Erythroblast (primary cell): ENCODE measurements around the gene SIAH3.
"Not testable (repeated sequence)": the region's sequence is repeated elsewhere in the genome, so short reads cannot be mapped to it uniquely, and the experiment has no call there.

Source experiments
- DNase-seq, 2 experiments: peaks; one replicate each; lab custom pipeline; 2025; lab: John Stamatoyannopoulos, UW
- GATA1 ChIP-seq: IDR thresholded peaks from 2 replicates; pipeline ENCODE4 v1.6.1; 2011; ENCODE audit warnings: low read depth, mild to moderate bottlenecking, control low read depth, low read length, moderate library complexity
- POLR2A ChIP-seq: IDR thresholded peaks from 2 replicates; pipeline ENCODE4 v1.6.1; 2011; ENCODE audit warnings: mild to moderate bottlenecking, low read length

The SIAH3 gene

DNA sequence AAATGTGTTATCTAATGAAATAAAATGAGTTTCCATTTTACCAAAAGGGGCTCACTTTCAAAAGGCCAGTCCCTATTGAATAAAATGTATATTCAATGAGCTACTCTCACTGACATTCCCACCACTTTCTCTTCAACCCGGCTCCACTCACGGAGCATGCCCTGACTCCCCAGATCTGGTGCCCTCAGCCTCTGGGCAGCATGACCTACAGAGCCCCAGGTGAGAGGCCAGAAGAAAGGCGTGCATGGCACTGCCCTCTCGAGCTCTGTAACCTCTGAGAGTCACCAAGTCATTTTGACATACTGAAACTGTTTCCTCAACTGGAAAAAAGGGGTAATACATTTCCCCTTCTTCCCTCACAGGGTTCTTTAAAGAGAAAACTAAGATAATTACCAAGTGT is 25.2 kb upstream of the SIAH3 start:
- DNase-seq, result no peak
- TF ChIP-seq POLR2A (no peak), GATA1 (no peak)

DNA sequence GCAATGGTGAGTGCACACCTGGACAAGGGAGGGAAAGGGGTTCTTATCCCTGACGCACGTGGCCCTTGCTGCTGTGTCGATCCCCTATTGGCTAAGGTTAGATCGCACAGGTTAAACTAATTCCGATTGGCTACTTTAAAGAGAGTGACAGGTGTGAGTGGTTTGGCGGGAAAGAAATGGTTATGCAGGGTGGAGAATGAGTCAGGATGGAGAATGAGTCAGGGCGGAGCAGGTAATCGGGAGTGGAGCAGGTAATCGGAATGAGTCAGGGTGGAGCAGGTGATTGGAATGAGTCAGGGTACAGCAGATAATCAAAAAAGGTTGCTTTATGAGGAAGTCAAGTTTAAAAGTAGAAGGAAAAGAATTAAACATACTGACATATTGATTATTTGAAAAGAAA is 24.4 kb upstream of the SIAH3 start:
- TF ChIP-seq POLR2A, result no peak
- no peak for TF ChIP-seq GATA1
- no peak for DNase-seq

DNA sequence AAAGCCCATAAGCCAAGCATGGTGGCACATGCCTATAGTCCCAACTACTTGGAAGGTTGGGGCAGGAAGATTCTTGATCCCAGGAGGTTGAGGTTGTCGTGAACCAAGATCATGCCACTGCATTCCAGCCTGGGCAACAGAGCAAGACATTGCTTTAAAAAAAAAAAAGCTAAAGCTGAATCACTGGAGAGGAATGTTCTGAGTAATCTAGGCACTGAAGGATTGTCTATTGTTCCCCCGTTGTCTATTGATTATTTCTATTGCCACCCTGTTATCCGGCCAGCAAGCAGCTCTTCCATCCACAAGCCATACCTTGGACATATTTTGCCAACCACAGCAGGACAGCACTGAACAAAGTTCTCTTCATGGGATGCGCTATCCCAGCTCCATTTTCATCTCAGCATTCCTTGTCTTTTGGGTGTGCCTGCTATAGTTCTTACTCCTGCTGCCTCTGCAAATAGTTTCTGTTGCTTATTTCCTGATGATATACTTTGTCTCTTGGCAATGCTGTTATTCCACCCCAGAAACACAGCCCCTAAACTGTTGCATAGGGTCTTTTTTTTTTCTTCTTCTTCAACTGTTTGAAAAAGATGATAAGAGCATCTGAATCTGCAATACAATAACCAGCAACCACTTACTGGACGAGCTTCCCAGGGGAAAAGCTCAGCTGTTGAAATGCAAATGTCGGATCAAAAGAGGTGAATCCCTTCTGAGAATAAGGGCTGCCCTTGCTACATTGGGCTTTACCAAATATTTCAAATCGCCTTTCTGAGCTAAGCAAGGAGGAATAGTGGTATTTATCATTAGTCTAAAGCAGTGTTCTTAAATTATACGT is 22.2 kb upstream of the SIAH3 start:
- TF ChIP-seq GATA1 (no peak), POLR2A (no peak)
- DNase-seq, result no peak

DNA sequence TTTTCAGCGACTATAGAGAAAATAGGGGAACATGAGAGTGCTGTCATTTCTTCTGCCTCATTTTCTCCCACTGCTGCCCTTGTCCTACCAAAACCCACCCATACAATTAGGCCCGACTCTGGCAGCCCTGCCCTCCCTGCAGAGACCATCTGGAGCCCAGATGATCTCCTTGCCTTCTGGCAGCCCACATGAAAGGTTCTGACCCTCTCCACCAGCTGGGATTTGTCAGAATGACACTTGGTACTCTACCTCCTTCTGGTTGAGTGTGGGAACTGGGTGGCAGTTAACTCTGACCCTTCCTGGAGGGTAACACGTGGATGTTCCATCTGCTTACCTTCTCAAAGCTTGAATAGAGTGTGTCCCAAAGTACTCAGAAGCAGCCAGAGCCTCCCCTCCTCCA is 21.0 kb upstream of the SIAH3 start:
- no peak for DNase-seq
- no peak for TF ChIP-seq GATA1

DNA sequence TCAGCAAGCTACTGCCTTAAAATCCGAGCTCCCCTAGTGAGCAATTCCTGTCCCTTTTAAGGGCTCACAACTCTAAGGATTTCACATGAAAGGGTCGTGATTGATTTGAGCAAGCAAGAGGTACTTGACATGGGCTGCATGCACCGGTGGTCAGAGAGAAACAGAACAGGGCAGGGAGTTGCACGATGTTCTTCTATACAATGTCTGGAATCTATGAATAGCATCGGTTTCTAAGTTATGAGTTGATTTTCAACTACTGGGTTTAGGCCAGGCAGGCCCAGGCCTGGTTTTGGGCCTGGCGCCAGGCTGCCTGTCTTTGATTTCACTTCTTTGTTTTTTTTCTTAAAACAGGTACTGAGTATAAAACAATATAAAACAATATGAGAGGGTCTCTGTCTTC is 19.6 kb upstream of the SIAH3 start:
- not testable (repeated sequence) for DNase-seq

DNA sequence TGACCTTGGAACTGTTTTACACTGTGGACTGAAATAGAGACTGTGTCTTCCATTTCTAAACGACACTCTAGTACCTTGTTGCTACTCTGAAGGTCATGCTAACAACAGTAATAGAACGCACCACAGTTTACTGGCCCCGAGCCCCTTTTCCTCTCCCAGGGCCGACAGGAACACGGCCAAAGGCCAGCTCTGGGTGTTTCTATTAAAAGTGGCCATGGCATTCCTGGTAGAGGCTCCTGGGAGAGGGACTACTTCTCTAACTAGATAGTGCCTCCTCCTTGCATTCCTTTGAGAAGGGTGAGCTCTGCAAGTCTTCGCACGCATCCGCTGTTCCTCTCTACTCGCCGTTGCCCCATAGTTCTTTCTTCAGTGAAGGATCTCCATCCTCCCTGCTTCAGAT is 18.7 kb upstream of the SIAH3 start:
- TF ChIP-seq GATA1 (no peak), POLR2A (no peak)
- no peak for DNase-seq

DNA sequence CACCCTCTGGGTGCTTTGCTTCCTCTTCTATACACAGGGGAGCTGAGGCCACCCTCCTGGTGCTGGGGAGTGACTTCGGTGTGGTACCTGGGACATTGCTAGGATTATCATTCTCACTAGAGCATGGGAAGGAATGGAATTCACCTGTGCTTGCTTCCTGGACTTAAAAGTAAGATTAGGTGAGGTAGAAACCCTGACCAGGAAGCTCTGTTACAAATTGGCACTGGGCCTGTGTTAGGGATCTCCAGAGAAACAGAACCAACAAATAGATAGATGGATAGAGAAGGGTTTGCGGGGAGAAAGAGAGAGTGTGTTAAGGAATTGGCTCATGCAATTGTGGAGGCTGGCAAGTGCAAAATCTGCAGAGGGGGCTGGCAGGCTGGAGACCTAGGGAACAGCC is 13.9 kb upstream of the SIAH3 start:
- TF ChIP-seq POLR2A (no peak), GATA1 (no peak)
- no peak for DNase-seq

DNA sequence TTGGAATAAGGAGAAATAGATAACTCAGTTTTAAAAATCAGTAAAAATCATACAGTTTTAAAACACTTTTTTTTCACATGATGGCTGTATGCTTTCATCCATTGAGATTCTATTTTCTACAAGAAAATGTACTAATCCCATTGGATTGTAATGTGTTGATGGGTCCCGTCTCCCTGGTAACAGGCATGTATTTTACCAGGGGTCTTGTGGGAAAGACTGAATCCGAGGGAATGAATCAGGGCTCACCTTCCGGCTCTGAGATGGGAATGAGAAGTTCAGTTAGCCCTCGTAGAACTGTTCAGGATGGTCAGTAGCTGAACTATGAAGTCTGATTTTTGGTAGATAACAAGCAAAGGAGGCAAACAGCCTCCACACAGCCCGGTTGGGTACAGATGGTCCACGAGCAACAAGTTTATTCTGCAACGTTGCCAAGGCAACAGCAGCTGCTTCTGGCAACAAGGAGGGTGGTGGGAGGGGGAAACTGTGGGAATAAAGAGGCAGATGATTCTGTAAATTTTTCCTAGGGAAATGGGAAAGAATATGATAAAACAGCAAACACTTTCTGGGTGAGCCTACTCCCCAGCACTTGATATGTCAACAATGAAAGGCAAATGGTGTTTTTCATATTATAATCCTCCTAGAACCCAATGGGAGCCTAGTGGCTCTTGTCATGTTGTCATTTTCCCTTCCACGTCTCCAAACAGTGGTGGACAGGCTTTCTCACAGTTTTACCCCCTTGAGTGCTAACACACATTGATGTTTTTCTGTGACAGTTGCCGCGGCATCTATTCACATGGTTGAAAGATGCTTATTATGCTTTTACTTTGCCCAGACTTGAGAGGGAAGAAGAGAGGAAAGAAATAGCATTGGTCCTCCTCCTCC is 12.4 kb upstream of the SIAH3 start:
- DNase-seq, result no peak
- TF ChIP-seq POLR2A, result no peak
- TF ChIP-seq GATA1, result no peak

DNA sequence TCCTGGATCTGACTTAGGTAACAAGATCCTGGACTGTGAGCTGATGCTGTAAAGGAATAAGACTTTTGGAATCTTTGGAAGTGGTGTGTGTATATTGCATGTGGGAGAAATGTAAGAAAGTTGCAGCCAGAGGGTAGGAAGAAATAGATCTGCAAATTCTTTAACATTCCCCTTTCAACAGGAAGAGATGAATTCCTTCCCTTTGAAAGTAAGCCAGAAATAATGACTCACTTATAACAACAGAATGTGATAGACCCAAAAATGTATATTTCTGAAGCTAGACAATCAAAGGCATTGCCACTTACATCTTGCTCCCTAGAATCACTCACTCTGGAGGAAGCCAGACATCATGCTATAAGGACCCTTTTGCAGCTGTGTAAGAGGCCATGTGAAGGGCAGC is 9.8 kb upstream of the SIAH3 start:
- DNase-seq, result no peak
- TF ChIP-seq GATA1 (no peak), POLR2A (no peak)

DNA sequence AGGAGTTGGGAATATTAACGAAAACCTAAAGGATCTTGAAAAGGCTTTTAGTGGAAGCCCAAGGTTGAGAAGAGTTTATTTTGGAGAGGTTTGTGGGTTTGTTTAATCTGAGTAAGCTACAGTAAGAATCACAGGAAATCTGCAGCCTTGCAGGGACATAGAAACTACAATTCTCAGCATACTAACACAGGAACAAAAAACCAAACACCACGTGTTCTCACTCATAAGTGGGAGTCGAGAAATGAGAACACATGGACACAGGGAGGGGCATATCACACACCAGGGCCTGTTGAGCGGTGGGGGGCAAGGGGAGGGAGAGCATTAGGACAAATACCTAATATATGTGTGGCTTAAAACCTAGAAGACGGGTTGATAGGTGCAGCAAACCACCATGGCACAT is 8.7 kb upstream of the SIAH3 start:
- TF ChIP-seq GATA1, result no peak
- TF ChIP-seq POLR2A, result no peak
- DNase-seq, result no peak

DNA sequence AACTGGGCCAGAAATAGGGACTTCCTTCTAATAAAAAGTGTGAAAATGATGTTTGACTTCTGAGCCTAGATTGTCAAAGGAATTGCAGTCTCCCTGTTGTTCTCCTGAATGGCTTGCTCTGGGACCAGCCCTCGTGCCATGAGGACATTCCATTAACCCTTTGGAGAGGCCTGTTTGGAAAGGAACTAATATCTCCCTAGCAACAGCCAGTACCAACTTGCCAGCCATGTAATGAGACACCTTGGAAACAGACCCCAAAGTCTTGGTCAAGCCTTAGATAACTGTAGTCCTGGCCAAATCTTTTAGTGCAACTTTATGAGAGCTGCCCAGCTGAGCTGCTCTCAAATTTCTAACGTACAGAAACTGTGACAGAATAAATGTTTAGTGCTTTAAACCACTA is 8.2 kb upstream of the SIAH3 start:
- TF ChIP-seq POLR2A (no peak), GATA1 (no peak)
- DNase-seq, result no peak

DNA sequence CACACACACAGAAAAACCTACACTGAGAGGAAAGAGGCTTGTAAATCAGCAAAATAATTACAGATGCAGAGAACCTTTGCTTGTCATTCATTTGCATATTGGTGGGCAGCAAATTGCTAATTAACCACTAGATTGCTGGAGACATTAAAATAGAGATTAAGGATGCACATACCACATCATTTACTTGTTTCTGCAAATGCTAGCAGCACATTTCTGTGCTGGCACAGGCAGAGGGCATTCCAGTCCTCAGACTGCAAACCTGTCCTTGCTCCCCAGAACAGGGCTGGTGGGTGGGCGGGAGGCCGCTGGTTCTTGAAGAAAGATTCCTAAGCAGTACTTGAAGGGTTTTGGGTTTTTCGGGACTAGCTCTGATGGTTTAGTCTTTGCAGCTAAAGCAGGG is 941 bp upstream of the SIAH3 start:
- no peak for TF ChIP-seq POLR2A
- no peak for TF ChIP-seq GATA1
- DNase-seq, result no peak

DNA sequence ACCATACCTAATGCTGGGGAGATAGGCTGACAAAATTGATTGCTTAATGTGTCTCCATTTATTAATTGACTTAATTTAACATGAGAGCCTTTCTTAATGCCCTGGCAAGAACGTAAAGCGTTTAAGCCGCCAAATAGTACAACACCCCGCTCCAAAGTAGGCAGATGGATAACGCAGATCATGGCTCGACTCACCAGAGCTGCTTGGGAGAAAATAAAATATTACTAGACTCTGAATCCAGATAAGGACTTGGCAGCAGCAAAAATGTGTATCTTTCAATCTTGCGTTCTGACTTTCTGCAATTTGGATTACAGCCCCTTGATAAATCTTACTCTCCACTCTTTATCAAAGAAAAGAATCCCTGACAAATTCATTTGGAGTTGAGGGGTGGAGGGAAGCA is 403 bp upstream of the SIAH3 start:
- no peak for DNase-seq
- TF ChIP-seq GATA1 (no peak), POLR2A (no peak)

DNA sequence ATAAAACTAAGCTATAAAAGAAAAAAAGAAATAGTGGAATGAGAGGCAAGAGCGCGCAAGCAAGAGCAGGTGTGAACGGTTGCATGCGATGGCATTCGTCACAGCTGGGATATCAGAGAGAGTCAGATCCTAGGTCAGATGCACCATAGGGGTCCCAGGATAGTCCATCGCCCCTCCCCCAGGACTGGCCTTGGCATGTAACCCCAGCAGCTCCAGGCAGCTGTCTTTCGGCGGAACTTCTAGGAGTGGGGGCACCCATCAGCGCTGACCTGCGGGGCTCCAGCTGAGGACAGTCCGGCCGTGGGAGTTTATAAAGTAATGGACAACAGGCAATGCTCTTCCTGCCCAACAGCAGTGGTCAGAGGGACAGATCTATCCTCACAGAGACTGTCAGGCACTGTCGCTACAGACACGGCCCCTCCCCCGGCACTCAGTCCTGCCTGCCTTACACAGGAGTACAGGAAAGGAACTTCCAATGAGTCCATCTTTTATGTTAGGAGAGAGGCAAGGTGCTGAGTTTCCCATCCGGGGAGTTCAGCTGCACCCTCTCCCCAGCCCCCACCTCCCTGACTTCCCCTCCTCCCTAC is 1.4 kb downstream of the SIAH3 start:
- DNase-seq, result no peak
- TF ChIP-seq POLR2A (no peak), GATA1 (no peak)

DNA sequence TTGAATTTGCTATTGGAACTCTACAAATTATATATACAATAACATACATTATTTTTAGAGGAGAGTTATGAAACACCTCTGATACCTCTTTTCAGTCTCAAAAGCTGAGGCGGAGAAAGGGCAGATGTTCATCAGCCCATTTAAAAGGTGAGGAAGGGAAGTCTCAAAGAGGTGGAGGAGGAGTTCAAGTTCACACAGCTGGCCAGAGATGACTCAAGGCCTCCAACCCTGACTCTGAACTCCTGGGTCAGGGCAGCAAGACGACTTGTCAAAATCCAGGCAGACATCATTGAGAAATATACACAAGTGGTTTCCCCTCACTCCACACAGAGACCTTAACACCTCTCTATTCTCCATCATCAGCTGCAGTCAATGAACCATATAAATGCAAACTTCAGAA is 2.1 kb downstream of the SIAH3 start:
- TF ChIP-seq GATA1 (no peak), POLR2A (no peak)
- DNase-seq, result no peak
